Neural cell (in vitro differentiated cells): ENCODE data around the gene ZWILCH.

ENCODE experiments used
- EP300 ChIP-seq: fragments of 450-650 bp; conservative IDR thresholded peaks from 2 replicates; pipeline ENCODE4 v1.6.1; 2014; ENCODE audit warnings: antibody characterized with exemption, mild to moderate bottlenecking, moderate library complexity; ENCODE audit not compliant: poor library complexity, severe bottlenecking
- EZH2 ChIP-seq: fragments of 200-600, 300-800 bp; shearing (Covaris generic), sonication (generic); IDR thresholded peaks from 2 replicates; pipeline ENCODE4 v1.6.1; 2014; ENCODE audit warnings: antibody characterized with exemption, low read length, borderline replicate concordance, mild to moderate bottlenecking; ENCODE audit not compliant: insufficient read depth, poor library complexity, severe bottlenecking
- MXI1 ChIP-seq: fragments of 450-650 bp; conservative IDR thresholded peaks from 2 replicates; pipeline ENCODE4 v1.6.1; 2014; ENCODE audit warnings: antibody characterized with exemption, mild to moderate bottlenecking; ENCODE audit not compliant: poor library complexity, severe bottlenecking
- POLR2AphosphoS5 ChIP-seq: IDR thresholded peaks from 2 replicates; pipeline ENCODE4 v1.6.1; 2012
- TAF1 ChIP-seq: IDR thresholded peaks from 2 replicates; pipeline ENCODE4 v1.6.1; 2012; ENCODE audit warnings: low read depth
- TF ChIP-seq, protein P1 (sequence below): fragments of 450-650 bp; IDR thresholded peaks from 2 replicates; pipeline ENCODE4 v1.5.1; 2014; ENCODE audit warnings: antibody characterized with exemption, mild to moderate bottlenecking, moderate library complexity; ENCODE audit not compliant: poor library complexity, severe bottlenecking
- TF ChIP-seq, protein P2 (sequence below): IDR thresholded peaks from 2 replicates; pipeline ENCODE4 v1.6.1; 2012; ENCODE audit warnings: borderline replicate concordance

DNA sequence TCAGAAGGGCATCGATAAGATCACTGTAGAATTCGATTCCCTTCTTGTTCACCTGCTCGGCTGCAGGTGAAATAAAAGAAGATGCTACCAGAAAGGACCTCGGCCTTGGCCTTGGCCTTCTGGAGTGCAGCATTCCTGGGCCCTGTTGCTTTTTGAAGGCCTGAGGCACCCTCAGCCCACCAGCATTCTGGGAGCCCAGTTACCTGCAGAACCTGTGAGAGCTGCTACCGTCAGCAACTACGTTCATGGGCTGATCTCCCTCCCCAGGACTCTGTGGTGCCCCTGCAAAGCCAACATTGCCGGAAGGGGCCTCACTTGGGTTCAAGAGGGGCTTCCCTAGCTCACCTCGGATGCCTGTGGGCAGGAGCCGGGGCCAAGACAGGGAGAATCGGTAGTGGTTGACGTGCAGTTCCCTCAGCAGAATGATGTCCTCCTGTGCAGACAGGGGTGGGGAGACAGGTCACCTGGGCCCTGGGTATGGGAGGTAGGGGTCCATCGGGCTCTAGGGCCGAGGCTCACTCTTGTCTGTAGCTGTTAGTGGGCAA lies 58.5 kb downstream of the ZWILCH start:
- TF ChIP-seq EP300 (no peak), POLR2AphosphoS5 (no peak), EZH2 (no peak), MXI1 (no peak), TAF1 (no peak)
- TF ChIP-seq, protein P1, sequence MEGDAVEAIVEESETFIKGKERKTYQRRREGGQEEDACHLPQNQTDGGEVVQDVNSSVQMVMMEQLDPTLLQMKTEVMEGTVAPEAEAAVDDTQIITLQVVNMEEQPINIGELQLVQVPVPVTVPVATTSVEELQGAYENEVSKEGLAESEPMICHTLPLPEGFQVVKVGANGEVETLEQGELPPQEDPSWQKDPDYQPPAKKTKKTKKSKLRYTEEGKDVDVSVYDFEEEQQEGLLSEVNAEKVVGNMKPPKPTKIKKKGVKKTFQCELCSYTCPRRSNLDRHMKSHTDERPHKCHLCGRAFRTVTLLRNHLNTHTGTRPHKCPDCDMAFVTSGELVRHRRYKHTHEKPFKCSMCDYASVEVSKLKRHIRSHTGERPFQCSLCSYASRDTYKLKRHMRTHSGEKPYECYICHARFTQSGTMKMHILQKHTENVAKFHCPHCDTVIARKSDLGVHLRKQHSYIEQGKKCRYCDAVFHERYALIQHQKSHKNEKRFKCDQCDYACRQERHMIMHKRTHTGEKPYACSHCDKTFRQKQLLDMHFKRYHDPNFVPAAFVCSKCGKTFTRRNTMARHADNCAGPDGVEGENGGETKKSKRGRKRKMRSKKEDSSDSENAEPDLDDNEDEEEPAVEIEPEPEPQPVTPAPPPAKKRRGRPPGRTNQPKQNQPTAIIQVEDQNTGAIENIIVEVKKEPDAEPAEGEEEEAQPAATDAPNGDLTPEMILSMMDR, result no peak
- TF ChIP-seq, protein P2, sequence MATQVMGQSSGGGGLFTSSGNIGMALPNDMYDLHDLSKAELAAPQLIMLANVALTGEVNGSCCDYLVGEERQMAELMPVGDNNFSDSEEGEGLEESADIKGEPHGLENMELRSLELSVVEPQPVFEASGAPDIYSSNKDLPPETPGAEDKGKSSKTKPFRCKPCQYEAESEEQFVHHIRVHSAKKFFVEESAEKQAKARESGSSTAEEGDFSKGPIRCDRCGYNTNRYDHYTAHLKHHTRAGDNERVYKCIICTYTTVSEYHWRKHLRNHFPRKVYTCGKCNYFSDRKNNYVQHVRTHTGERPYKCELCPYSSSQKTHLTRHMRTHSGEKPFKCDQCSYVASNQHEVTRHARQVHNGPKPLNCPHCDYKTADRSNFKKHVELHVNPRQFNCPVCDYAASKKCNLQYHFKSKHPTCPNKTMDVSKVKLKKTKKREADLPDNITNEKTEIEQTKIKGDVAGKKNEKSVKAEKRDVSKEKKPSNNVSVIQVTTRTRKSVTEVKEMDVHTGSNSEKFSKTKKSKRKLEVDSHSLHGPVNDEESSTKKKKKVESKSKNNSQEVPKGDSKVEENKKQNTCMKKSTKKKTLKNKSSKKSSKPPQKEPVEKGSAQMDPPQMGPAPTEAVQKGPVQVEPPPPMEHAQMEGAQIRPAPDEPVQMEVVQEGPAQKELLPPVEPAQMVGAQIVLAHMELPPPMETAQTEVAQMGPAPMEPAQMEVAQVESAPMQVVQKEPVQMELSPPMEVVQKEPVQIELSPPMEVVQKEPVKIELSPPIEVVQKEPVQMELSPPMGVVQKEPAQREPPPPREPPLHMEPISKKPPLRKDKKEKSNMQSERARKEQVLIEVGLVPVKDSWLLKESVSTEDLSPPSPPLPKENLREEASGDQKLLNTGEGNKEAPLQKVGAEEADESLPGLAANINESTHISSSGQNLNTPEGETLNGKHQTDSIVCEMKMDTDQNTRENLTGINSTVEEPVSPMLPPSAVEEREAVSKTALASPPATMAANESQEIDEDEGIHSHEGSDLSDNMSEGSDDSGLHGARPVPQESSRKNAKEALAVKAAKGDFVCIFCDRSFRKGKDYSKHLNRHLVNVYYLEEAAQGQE, result no peak
